Endothelial cell of hepatic sinusoid (primary cell): ENCODE measurements around the gene GPR137B.
"Not testable (repeated sequence)": the region's sequence is repeated elsewhere in the genome, so short reads cannot be mapped to it uniquely, and the experiment has no call there.

Experiments
- in situ Hi-C: cut with HindIII; loops from 2 replicates; pipeline ENCODE4 v1.10.0; 2017; ENCODE audit warnings: low sequenced_read_pairs

Gene GPR137B, protein sequence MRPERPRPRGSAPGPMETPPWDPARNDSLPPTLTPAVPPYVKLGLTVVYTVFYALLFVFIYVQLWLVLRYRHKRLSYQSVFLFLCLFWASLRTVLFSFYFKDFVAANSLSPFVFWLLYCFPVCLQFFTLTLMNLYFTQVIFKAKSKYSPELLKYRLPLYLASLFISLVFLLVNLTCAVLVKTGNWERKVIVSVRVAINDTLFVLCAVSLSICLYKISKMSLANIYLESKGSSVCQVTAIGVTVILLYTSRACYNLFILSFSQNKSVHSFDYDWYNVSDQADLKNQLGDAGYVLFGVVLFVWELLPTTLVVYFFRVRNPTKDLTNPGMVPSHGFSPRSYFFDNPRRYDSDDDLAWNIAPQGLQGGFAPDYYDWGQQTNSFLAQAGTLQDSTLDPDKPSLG

DNA sequence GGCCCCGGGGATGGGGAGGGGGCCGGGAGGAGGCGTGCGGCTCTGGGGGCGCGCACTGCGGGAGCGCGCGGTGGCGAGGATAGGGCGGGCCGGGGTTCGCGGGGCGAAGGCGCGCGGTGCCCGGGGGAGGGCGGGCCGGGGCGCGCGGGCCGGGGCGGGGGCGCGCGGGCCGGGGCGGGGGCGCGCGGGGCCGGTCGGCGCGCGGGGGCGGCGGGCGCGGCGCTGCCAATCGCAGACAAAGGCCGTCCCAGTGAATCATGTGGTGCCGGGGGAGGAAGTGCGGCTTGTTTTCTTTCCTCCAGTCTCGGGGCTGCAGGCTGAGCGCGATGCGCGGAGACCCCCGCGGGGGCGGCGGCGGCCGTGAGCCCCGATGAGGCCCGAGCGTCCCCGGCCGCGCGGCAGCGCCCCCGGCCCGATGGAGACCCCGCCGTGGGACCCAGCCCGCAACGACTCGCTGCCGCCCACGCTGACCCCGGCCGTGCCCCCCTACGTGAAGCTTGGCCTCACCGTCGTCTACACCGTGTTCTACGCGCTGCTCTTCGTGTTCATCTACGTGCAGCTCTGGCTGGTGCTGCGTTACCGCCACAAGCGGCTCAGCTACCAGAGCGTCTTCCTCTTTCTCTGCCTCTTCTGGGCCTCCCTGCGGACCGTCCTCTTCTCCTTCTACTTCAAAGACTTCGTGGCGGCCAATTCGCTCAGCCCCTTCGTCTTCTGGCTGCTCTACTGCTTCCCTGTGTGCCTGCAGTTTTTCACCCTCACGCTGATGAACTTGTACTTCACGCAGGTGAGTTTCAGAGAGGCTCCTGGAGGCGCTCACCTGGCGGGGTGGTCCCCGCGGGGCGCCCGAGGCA lies at the start of gene GPR137B:
Gene GPR137B (plus strand): TSS at position 287 of the 851 bp plus-strand sequence. CDS start 84 bp downstream, at position 371.
- in situ Hi-C loops: no loop called here

DNA sequence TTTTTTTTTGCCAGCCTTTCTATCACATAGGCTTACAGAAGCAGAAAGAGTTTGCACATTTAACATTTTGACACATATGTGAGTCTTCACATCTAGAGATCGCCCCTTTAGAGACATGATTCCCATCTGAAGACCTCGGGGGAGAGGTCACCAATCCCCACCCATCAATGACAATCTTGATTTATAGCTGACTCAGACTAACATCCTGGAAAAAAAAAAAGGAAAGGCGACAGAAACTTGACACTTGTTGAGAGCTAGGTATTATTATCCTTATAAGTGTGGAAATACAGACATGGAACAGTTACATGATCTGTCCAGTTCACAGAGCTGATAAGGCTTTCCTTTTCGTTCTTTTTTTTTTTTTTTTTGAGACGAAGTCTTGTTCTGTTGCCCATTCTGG lies 49.4 kb upstream of the GPR137B start:
- in situ Hi-C loops: no loop called here

DNA sequence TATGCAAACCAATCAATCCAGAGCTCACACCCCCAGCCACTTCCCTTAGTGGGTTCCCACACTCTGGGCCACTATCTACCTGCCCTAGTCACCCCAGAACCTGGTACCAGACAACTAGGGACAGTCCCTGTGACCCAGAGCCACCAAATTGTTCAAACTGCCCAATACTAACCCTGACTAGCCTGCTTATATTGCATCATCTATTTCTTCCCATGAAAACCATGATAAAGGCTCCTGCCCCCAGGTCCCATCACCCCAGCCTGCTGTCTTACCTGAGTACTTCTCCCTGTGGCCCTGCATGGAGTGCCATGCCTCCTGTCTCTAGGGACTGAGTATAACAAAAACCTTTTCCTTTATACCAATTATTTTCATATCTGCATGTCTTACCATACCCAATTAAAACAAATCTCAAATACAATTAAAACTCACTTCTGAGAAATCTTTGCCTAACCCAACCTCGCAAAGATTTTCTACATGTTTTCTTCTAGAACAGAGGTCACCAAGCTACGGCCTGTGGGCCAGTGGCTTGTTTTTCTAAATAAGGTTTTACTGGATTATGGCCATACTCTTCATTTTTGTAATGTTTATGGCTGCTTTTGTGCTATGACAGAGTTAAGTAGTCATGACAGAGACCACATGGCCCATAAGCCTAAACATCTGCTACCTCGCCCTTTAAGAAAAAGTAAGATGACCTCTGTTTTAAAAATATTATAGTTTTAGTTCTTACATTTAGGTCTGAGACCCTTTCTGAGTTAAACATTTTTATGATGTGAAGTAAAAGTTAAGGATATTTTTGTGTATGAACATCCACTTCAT lies 46.4 kb upstream of the GPR137B start:
- in situ Hi-C loops: no loop called here

DNA sequence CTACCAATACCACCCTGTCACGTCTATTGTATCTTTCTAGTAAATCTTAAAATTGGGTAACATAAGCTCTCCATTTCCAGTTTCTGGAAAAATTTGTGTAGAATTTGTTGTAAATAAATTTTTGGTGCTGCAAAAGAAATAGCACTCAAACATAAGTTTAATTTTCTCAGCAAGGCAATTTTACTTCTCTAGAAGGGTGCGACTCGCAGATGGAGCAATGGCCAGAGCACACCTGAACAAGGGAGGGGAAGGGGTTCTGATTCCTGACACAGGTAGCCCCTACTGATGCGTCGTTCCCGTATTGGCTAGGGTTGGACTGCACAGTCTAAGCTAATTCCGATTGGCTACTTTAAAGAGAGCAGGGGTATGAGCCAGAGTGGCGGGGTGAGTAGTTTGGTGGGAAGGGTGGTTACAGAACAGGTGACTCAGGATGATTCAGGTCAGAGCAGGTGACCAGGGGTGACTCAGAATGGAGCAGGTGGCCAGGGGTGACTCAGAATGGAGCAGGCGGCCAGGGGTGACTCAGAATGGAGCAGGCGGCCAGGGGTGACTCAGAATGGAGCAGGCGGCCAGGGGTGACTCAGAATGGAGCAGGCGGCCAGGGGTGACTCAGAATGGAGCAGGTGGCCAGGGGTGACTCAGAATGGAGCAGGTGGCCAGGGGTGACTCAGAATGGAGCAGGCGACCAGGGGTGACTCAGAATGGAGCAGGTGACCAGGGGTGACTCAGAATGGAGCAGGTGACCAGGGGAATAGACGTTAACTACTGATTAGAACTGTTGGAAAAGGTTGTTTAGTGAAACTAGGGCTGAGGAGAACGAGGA lies 45.5 kb upstream of the GPR137B start:
- in situ Hi-C loops: not testable (repeated sequence)

DNA sequence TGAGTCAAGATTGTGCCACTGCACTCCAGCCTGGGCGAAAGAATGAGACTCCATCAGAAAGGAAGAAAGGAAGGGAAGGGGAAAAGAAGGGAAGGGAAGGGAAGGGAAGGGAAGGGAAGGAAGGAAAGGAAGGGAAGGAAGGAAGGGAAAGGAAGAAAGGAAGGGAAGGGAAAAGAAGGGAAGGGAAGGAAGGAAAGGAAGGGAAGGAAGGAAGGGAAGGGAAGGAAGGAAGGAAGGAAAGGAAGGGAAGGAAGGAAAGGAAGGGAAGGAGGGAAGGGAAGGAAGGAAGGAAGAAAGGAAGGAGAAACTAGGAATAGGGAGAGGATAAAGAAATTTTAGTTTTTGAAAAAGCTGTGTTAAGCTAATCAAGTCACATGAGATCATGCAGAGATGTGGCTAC lies 44.1 kb upstream of the GPR137B start:
- in situ Hi-C loops: no loop called here

DNA sequence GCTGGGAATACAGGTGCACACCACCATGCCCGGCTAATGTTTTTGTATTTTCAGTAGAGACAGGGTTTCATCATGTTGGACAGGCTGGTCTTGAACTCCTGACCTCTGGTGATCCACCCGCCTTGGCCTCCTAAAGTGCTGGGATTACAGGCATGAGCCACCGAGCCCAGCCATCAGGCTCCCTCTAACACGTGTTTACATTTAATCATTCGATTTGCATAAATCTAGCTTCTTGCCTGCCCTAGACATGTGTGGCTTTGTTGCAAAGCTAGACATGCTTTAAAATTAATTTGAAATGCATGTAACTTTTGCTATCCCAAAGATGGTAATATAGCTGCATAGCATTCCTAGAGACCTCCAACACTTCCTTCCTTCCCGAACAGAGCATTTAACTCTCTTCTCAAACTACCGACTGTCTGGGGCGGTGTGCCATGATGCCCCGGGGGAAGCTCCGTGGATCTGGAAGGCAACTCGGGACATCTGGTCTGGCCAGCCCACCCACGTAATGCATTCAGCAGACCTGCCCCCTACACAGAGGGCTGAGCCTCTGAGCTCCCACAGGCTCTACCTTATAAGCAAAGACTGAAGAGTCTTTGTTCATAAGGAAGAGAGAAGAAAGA lies 42.9 kb upstream of the GPR137B start:
- in situ Hi-C loops: no loop called here

DNA sequence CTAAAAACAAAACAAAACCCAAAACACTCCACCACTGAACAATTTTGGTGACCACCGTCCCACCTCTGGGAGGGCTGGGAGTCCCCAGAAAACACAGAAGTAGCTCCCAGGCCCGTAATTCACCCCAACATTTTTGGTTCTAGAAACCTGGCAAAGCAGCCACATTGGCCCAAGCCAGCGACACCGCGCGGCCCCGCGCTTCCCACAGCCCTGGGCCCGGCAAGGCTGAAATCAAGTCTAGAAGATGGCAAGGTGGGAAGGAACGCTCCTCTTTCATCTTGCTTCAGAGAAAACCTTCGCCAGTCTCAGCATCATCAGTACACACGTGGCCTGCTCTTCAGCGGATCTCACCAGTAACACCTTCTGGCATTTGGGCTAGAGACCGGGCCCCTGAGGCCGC lies 41.5 kb upstream of the GPR137B start:
- in situ Hi-C loops: no loop called here

DNA sequence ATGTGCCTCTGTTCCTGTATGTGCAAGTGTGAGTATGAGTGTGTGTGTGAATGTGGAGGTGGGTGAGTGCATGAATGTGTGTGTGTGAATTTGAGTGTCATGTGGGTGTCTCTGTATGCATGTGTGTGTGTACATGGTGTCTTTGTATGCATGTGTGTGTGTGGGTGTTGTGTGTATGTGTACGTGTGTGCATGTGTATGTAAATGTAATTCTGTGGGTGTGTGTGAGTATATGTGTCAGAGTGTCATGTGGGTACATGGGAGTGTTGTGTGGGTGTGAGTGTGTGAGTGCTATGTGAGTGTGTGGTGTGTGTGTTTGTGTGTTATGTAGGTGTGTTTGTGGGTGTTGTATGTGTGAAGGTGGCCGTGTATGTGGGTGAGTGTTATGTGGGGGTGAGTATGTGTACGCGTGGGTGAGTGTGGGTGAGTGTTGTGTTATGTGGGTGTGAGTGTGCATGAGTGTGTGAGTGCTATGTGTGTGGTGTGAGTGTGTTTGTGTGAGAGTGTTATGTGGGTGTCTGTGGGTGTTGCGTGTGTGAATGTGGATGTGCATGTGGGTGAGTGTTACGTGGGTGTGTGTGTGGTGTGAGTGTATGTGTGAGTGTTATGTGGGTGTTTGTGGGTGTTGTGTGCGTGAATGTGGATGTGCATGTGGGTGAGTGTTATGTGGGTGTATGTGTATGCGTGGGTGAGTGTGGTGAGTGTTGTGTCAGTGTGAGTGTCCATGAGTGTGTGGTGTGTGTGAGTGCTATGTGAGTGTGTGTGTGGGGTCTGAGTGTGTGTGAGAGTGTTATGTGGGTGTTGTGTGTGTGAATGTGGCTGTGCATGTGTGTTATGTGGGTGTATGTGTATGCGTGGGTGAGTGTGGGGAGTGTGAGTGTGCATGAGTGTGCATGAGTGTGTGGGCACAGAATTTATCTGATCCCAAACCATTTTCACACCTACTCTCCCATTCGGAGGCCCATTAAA lies 40.8 kb upstream of the GPR137B start:
- in situ Hi-C loops: no loop called here

DNA sequence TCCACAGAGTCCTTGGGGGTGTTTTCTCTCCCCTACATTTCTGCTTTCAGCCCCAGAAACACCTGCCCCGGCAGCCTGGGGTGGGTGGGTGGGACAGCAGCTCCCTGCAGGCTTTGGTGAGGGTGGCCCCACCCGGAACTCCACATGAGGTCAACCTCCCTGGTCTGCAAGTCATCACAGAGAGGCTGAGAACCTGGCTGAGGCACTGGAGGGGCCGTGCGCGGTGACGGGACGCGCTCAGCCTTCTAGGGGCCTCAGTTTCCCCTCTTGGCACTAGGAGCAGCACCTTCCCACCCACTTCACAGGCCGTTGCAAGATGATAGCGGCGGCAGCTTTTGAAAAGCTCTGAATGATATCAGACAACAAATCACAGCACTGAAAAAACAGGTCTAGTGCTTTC lies 39.7 kb upstream of the GPR137B start:
- in situ Hi-C loops: no loop called here

DNA sequence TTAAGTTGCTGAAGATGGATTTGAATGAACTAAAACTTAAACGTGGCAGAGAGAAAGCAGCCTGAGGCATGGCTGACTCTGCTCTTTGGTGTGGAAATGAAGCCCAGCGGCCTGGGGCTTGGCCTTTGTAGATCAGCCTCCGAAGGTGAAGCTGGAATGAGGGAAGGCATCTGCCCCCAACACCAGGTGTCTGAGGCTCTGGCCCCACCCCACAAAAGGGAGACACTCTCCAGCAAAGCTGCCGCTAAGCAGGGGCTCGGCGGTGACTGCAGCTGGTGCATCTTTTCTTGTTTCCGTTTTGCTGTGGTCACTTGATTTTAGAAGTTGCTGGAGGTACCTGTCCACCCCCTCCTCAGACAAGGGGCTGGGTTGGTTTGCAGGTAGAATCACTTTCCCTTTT lies 39.3 kb upstream of the GPR137B start:
- in situ Hi-C loops: no loop called here

DNA sequence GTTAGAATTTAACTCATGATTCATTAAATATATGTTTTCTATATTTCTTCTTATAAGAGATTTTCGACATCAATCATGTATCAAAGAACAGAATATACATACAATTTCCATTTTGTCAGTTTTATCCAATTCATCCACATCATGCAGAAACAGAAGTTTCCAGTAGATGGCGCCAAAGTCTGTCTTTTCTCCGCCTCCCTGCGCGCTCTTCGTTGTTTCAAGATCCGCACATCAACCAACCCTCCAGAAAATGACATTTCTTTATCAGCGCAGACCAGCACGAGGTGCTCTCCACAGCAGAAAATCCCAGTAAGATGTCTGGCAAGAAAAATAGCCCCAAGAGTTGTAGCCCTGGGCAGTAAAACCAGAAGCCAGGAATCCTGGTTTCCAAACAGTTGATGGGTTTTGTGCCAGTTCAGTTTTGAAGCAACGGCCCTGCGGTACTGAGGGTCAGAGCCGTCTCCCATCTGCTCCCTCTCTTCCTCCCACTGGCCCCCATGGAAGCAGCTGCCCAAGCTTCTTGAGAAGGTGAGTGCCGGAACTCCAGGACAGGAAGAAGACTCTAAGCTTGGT lies 38.6 kb upstream of the GPR137B start:
- in situ Hi-C loops: no loop called here

DNA sequence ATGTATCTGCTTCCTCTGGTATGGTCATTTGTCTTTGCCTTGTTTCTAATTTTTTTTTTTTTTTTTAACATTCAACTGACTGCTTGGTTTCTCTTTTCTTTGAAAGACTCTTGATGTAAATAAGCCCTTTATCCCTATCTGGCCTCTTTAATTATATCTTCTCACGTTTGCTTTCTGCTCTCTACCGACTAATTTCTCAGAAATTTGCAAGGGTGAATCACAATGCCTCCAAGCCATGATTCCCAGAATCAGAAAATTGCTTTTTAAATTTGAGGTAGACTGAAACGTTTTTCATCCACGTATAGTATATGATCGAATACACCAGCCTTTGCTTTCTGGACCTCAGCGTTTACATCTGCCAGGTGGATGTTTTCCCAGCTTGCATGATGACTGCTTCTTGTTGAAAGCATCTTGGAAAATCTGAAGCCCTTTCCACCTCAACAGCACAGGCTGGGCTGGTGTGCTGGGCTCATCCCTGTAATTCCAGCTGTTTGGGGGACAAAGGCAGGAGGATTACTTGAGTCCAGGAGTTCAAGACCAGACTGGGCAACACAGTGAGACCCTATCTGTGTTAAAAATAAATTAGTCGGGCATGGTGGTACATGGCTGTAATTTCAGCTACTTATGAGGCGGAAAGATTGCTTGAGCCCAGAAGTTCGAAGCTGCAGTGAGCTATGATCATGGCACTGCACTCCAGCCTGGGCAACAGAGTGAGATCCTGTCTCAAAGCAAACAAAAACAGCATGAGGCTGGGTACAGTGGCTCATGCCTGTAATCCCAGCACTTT lies 35.0 kb upstream of the GPR137B start:
- in situ Hi-C loops: no loop called here

DNA sequence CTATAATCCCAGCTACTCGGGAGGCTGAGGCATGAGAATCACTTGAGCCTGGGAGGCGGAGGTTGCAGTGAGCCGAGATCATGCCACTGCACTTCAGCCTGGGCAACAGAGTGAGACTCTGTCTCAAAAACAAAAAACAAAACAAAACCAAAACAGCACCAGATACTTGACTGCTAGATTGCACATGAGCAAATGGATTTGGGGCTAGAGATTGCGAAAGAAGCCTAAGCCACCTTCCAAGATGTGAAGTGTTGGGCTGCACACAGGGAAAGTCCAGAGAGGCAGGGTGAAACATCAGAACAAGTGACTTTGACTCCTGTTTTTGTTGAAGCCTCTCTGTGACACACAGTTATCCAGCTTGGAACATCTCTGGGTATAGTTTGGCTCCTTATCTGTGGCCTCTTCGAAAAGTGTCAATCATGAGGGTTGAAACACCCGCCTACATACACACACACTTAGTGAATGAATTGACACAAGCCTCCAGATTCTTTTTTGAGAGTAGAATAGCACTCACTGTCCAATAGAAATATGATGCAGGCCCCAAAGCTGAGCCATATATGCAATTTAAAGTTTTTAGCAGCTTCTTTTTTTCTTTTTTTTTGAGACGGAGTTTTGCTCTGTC lies 34.2 kb upstream of the GPR137B start:
- in situ Hi-C loops: no loop called here

DNA sequence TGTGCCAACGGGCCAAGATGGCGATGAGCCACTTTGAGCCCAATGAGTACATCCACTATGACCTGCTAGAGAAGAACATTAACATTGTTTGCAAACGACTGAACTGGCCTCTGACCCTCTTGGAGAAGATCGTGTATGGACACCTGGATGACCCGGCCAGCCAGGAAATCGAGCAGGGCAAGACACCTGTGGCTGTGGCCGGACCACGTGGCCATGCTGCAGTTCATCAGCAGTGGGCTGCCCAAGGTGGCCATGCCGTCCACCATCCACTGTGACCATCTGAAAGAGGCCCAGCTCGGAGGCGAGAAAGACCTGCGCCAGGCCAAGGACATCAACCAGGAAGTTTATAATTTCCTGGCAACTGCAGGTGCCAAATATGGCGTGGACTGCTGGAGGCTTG lies 32.2 kb upstream of the GPR137B start:
- in situ Hi-C loops: no loop called here

DNA sequence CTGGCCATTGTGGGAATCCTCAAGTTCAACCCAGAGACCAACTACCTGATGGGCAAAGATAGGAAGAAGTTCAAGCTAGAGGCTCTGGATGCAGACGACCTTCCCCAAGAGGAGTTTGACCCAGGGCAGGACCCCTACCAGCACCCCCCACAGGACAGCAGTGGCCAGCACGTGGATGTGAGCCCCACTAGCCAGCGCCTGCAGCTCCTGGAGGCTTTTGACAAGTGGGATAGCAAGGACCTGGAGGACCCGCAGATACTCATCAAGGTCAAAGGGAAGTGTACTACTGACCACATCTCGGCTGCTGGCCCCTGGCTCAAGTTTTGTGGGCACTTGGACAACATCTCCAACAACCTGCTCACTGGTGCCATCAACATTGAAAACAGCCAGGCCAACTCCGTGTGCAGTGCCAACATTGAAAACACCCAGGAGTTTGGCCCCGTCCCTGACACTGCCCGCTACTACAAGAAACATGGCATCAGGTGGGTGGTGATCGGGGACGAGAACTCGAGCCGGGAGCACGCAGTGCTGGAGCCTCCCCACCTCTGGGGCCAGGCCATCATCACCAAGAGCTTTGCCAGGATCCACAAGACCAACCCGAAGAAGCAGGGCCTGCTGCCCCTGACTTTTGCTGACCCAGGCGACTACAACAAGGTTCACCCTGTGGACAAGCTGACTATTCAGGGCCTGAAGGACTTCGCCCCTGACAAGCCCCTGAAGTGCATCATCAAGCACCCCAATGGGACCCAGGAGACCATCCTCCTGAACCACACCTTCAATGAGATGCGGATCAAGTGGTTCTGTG lies 30.6 kb upstream of the GPR137B start:
- in situ Hi-C loops: no loop called here

DNA sequence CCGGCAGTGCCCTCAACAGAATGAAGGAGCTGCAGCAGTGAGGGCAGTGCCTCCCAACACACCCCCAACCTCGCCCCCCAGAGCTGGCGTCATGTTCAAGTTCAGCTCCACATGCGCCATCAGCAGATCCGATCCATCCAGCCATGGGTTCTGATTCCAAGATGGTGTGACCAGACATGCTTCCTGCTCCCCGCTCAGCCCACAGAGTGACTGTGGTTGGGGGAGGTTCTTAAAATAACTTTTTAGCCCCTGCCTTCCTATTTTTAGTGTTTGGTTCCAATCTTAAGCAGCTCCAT lies 30.1 kb upstream of the GPR137B start:
- in situ Hi-C loops: no loop called here
